Smooth muscle cell (in vitro differentiated cells): ENCODE measurements around the gene MCM9. TPM values are rescaled to one million over a fixed set of nuclear protein-coding genes. Genes with fewer than 3 reads are reported as not detected.

Experiments
- DNase-seq: peaks from one replicate; lab custom pipeline; 2025; ENCODE audit not compliant: unreplicated experiment; lab: John Stamatoyannopoulos, UW
- H2AFZ ChIP-seq: fragments of 200-600 bp; sonication (generic); 2 replicates; pipeline ENCODE4 v1.6.0; 2016; ENCODE audit warnings: antibody characterized with exemption, low read depth, mild to moderate bottlenecking
- H3F3A ChIP-seq: fragments of 200-600 bp; sonication (generic); 2 replicates; pipeline ENCODE4 v1.6.0; 2017; ENCODE audit warnings: antibody characterized with exemption, low read depth
- H3K27ac ChIP-seq: fragments of 200-600 bp; sonication (generic); 2 replicates; pipeline ENCODE4 v1.5.1; 2016; ENCODE audit warnings: low read depth, mild to moderate bottlenecking
- H3K27me3 ChIP-seq: fragments of 200-600 bp; sonication (generic); 2 replicates; pipeline ENCODE4 v1.6.1; 2016; ENCODE audit warnings: low read depth, mild to moderate bottlenecking
- H3K36me3 ChIP-seq: fragments of 200-600 bp; sonication (generic); 2 replicates; pipeline ENCODE4 v1.5.1; 2016; ENCODE audit warnings: low read depth
- H3K4me1 ChIP-seq: fragments of 200-600 bp; sonication (generic); 2 replicates; pipeline ENCODE4 v1.5.1; 2016; ENCODE audit warnings: low read depth
- H3K4me2 ChIP-seq: fragments of 200-600 bp; sonication (generic); 2 replicates; pipeline ENCODE4 v1.6.0; 2016; ENCODE audit warnings: mild to moderate bottlenecking
- H3K4me3 ChIP-seq: fragments of 200-600 bp; sonication (generic); 2 replicates; pipeline ENCODE4 v1.5.1; 2016; ENCODE audit warnings: mild to moderate bottlenecking
- H3K79me2 ChIP-seq: fragments of 200-600 bp; sonication (generic); 2 replicates; pipeline ENCODE4 v1.6.0; 2016; ENCODE audit warnings: low read depth, mild to moderate bottlenecking
- H3K9ac ChIP-seq: fragments of 200-600 bp; sonication (generic); 2 replicates; pipeline ENCODE4 v1.6.0; 2016; ENCODE audit warnings: low read depth
- H3K9me3 ChIP-seq: fragments of 200-600 bp; sonication (generic); replicated peaks from 2 replicates; pipeline ENCODE4 v1.5.1; 2016; ENCODE audit warnings: low read depth
- H4K20me1 ChIP-seq: fragments of 200-600 bp; sonication (generic); 2 replicates; pipeline ENCODE4 v1.6.0; 2016; ENCODE audit warnings: low read depth
- CTCF ChIP-seq: fragments of 200-600 bp; sonication (generic); IDR thresholded peaks from 2 replicates; pipeline ENCODE4 v1.5.1; 2017; ENCODE audit warnings: borderline replicate concordance, mild to moderate bottlenecking, antibody characterized with exemption; ENCODE audit not compliant: insufficient read depth, poor library complexity, severe bottlenecking
- WGBS: methylation state at CpG from one replicate; pipeline ENCODE4 v1.1.7; 2016; ENCODE audit warnings: low lambda C conversion rate; 5-methylcytosine and 5-hydroxymethylcytosine counted together
- polyA plus RNA-seq: library from polyadenylated mRNA; unstranded; fragments of >200 nt; fragmentation: Nextera tagmentation; extraction: Ambion mirVana; gene quantifications from 2 replicates; pipeline ENCODE4 v1.2.1, GENCODE V29; 2016
- total RNA-seq: library from RNA; depleted of rRNA; stranded (reverse); fragments of >200 nt; gene quantifications from 2 replicates; pipeline ENCODE4 v1.2.3, GENCODE V29; 2014

The MCM9 gene
- total and polyA plus RNA-seq, 2 experiments from 2014 or later, result 3.8 to 7.8 TPM

GRCh38 chr6:118764766-118765165 is 170.2 kb downstream of the MCM9 start:
- Histone ChIP-seq H3K79me2 (no peaks in the 10 kb centered on the region), H3K36me3 (no peaks in the 10 kb centered on the region), H3K27ac (no peak overlapping the region), H3K27me3 (no peaks in the 10 kb centered on the region), H3K4me3 (no peak overlapping the region), H2AFZ (no peak overlapping the region), H3K4me1 (no peaks in the 10 kb centered on the region), H4K20me1 (no peaks in the 10 kb centered on the region), H3F3A (no peaks in the 10 kb centered on the region), H3K9ac (no peak overlapping the region), H3K9me3 (no peaks in the 10 kb centered on the region), H3K4me2 (no peak overlapping the region)
- TF ChIP-seq CTCF, result no peak
- WGBS, result 66% methylated on average over 3 of the region's 3 CpGs
- no peak for DNase-seq

Other genes with a start within 250 kb of the MCM9 start
- 33.4 and 35.2 TPM in 2 replicates for gene ASF1A, start 41.0 kb downstream of the MCM9 start, total RNA-seq
- gene ASF1A, start 41.0 kb downstream of the MCM9 start, polyA plus RNA-seq, result 34.6 and 38.8 TPM in 2 replicates
- gene FAM184A, start 143.5 kb upstream of the MCM9 start, total RNA-seq, result 0.22 and 0.31 TPM in 2 replicates
- gene FAM184A, start 143.5 kb upstream of the MCM9 start, polyA plus RNA-seq, result 0.23 and 0.50 TPM in 2 replicates